Keratinocyte (primary cell): ENCODE measurements around the gene SMURF2. TPM values are rescaled to one million over a fixed set of nuclear protein-coding genes. Genes with fewer than 3 reads are reported as not detected.

ENCODE experiments used
- DNase-seq: peaks from one replicate; pipeline ENCODE4 v3.0.0-alpha.2; 2011; ENCODE audit warnings: low read depth, missing footprints, low spot score
- FAIRE-seq: peaks from 2 replicates; lab custom pipeline; 2011; peaks lifted over from hg19 to GRCh38; lab: Jason Lieb, UNC
- H2AFZ ChIP-seq: 2 replicates; pipeline ENCODE4 v1.6.0; 2012; ENCODE audit warnings: low read length, control low read depth, inconsistent platforms; ENCODE audit not compliant: control insufficient read depth
- H3K27ac ChIP-seq: 2 replicates; pipeline ENCODE4 v1.5.1; 2011; ENCODE audit warnings: low read length; ENCODE audit not compliant: control insufficient read depth, insufficient read depth
- H3K27me3 ChIP-seq: 3 replicates; pipeline ENCODE4 v1.6.0; 2011; ENCODE audit warnings: low read length; ENCODE audit not compliant: control insufficient read depth, insufficient read depth; ENCODE audit errors: extremely low read depth
- H3K36me3 ChIP-seq, 2 experiments: 2 replicates in 1 of 2; 3 replicates in 1 of 2; pipeline ENCODE4 v1.5.1; 2011; ENCODE audit warnings: low read length in 2 of 2, mild to moderate bottlenecking in 1 of 2; ENCODE audit not compliant: control insufficient read depth in 2 of 2, insufficient read depth in 2 of 2; ENCODE audit errors: extremely low read depth in 1 of 2
- H3K4me1 ChIP-seq: 3 replicates; pipeline ENCODE4 v1.5.1; 2011; ENCODE audit warnings: low read length; ENCODE audit not compliant: control insufficient read depth, insufficient read depth; ENCODE audit errors: extremely low read depth
- H3K4me2 ChIP-seq: 3 replicates; pipeline ENCODE4 v1.6.0; 2011; ENCODE audit warnings: low read depth, low read length; ENCODE audit not compliant: control insufficient read depth, insufficient read depth; ENCODE audit errors: extremely low read depth
- H3K4me3 ChIP-seq, 3 experiments: fragments of 200-600 bp in 1 of 3; sonication (generic) in 1 of 3; 2 replicates in 2 of 3; 3 replicates in 1 of 3; pipeline ENCODE4 v1.5.1; 2011 to 2016; ENCODE audit warnings: low read length in 3 of 3, mild to moderate bottlenecking in 3 of 3, control low read depth in 2 of 3, inconsistent platforms in 1 of 3, low read depth in 1 of 3, mixed read lengths in 1 of 3, mixed run types in 1 of 3, moderate library complexity in 1 of 3; ENCODE audit not compliant: control insufficient read depth in 2 of 3, insufficient read depth in 2 of 3; ENCODE audit errors: extremely low read depth in 1 of 3
- H3K79me2 ChIP-seq: 2 replicates; pipeline ENCODE4 v1.6.0; 2012; ENCODE audit warnings: low read length; ENCODE audit not compliant: control insufficient read depth, insufficient read depth
- H3K9ac ChIP-seq: 3 replicates; pipeline ENCODE4 v1.6.0; 2011; ENCODE audit warnings: low read length; ENCODE audit not compliant: control insufficient read depth, insufficient read depth; ENCODE audit errors: extremely low read depth
- H3K9me1 ChIP-seq: 3 replicates; pipeline ENCODE4 v1.6.0; 2011; ENCODE audit warnings: low read length; ENCODE audit not compliant: control insufficient read depth, insufficient read depth; ENCODE audit errors: extremely low read depth
- H3K9me3 ChIP-seq: 2 replicates; pipeline ENCODE4 v1.5.1; 2012; ENCODE audit warnings: low read depth, low read length; ENCODE audit not compliant: control insufficient read depth
- H4K20me1 ChIP-seq: 3 replicates; pipeline ENCODE4 v1.6.0; 2011; ENCODE audit warnings: low read length; ENCODE audit not compliant: control insufficient read depth, insufficient read depth; ENCODE audit errors: extremely low read depth
- EZH2 ChIP-seq: IDR thresholded peaks from one replicate; pipeline ENCODE4 v1.6.1; 2012; ENCODE audit warnings: inconsistent platforms, mild to moderate bottlenecking, low read length, moderate library complexity
- dilution Hi-C: fragments of 300-500 bp; cut with MboI; formaldehyde crosslinking; loops from one replicate; pipeline ENCODE4 v1.7.0; 2020; ENCODE audit warnings: low sequenced_read_pairs; ENCODE audit not compliant: extremely low pct_ligation_motif_present
- polyA plus RNA-seq, 5 experiments: library from polyadenylated mRNA; depleted of rRNA in 3 of 5; stranded (reverse) in 3 of 5; stranded (forward) in 1 of 5; unstranded in 1 of 5; fragments of >200 nt; gene quantifications; 1 replicate in 1 of 5; 2 replicates in 3 of 5; 3 replicates in 1 of 5; pipeline versions ENCODE4 v1.2.1 to v1.2.3, GENCODE V29; 2011 to 2012; ENCODE audit warnings: missing spikeins in 2 of 5, low read depth in 1 of 5, low replicate concordance in 1 of 5
- TF ChIP-seq, protein P1 (sequence below), 3 experiments: IDR thresholded peaks in 1 of 3; conservative IDR thresholded peaks in 1 of 3; optimal IDR thresholded peaks in 1 of 3; 2 replicates in 2 of 3; 3 replicates in 1 of 3; pipeline versions ENCODE3 to v1.5.1; 2011; ENCODE audit warnings: low read length in 3 of 3, mild to moderate bottlenecking in 3 of 3, moderate library complexity in 2 of 3, control low read depth in 1 of 3, inconsistent platforms in 1 of 3; ENCODE audit not compliant: insufficient read depth in 2 of 3; ENCODE audit errors: extremely low read depth in 1 of 3

Gene SMURF2
- polyA plus RNA-seq, 1 donor (not counting 4 experiments of a cell fraction or from before 2014, with no cell fraction given): 128 TPM

DNA sequence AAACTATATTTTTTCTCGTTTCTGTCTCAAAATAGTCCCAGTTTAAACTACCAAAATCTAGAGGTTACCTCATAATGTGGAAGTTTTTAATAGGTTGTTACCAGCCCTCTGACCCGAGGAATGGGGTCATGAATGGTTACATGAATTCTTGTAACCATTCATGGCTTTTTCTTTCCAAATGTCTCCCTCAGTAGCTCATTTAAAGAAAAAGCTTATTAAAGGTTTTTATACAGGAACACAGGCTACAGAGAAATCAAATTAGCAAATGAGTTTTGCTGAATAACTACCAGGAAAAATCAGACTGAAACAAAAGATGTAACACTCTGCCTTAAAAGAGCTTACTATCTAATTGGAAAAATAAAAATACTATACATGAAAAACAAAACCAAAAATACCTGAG lies 63.4 kb downstream of the SMURF2 start:
- no peaks in the 10 kb centered on the region for H3K9me1 ChIP-seq
- FAIRE-seq (no peak), DNase-seq (no peak)
- dilution Hi-C loops: no loop called here
- peaks cover 40% of the 10 kb centered on the region for H4K20me1 ChIP-seq
- H3K27me3 ChIP-seq: no peaks in the 10 kb centered on the region
- H3K9ac ChIP-seq: no peak overlapping the region
- H3K36me3 ChIP-seq: peaks cover 6 to 25% of the 10 kb centered on the region in 2 experiments
- TF ChIP-seq, protein P1, sequence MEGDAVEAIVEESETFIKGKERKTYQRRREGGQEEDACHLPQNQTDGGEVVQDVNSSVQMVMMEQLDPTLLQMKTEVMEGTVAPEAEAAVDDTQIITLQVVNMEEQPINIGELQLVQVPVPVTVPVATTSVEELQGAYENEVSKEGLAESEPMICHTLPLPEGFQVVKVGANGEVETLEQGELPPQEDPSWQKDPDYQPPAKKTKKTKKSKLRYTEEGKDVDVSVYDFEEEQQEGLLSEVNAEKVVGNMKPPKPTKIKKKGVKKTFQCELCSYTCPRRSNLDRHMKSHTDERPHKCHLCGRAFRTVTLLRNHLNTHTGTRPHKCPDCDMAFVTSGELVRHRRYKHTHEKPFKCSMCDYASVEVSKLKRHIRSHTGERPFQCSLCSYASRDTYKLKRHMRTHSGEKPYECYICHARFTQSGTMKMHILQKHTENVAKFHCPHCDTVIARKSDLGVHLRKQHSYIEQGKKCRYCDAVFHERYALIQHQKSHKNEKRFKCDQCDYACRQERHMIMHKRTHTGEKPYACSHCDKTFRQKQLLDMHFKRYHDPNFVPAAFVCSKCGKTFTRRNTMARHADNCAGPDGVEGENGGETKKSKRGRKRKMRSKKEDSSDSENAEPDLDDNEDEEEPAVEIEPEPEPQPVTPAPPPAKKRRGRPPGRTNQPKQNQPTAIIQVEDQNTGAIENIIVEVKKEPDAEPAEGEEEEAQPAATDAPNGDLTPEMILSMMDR (optimal IDR thresholded peaks at IDR 0.05 in 1 of 3, IDR thresholded peaks at IDR 0.05 in 1 of 3, conservative IDR thresholded peaks at IDR 0.05 in 1 of 3; ENCODE audit: extremely low read depth in 1 of 3, insufficient read depth in 2 of 3, low read length in 3 of 3): no peak
- no peak for TF ChIP-seq EZH2
- peaks cover 98% of the 10 kb centered on the region for H3K79me2 ChIP-seq
- H3K4me2 ChIP-seq: no peak overlapping the region
- H3K4me1 ChIP-seq: no peaks in the 10 kb centered on the region
- H3K9me3 ChIP-seq: no peaks in the 10 kb centered on the region
- H2AFZ ChIP-seq: no peak overlapping the region
- H3K4me3 ChIP-seq: no peak overlapping the region
- no peak overlapping the region for H3K27ac ChIP-seq

DNA sequence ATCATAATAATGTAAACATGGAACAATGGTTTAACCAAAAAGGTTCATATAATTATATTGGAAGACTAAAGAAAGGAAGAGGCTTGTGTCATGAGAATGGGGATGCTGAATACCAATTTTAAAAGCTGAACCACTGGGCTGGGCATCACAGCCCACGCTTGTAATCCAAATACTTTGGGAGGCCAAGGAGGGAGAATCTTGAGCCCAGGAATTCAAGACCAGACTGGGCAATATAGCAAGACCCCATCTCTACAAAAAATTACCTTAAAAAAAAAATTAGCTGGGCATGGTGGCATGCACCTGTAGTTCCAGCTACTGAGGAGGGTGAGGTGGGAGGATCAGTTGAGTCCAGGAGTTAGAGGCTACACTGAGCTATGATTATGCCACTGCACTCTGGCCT lies 65.1 kb downstream of the SMURF2 start:
- H3K4me1 ChIP-seq: no peaks in the 10 kb centered on the region
- peaks cover 13 to 31% of the 10 kb centered on the region in 2 experiments for H3K36me3 ChIP-seq
- dilution Hi-C loops: no loop called here

More for the DNA sequence above, 65.1 kb downstream of the SMURF2 start:
- Histone ChIP-seq H3K9ac (no peak overlapping the region), H3K4me3 (no peak overlapping the region), H4K20me1 (peaks cover 35% of the 10 kb centered on the region), H3K79me2 (peaks cover 91% of the 10 kb centered on the region), H3K27ac (no peak overlapping the region), H2AFZ (no peak overlapping the region), H3K4me2 (no peak overlapping the region), H3K9me3 (no peaks in the 10 kb centered on the region), H3K27me3 (no peaks in the 10 kb centered on the region), H3K9me1 (no peaks in the 10 kb centered on the region)
- DNase-seq (no peak), FAIRE-seq (no peak)
- TF ChIP-seq, protein P1 (optimal IDR thresholded peaks at IDR 0.05 in 1 of 3, IDR thresholded peaks at IDR 0.05 in 1 of 3, conservative IDR thresholded peaks at IDR 0.05 in 1 of 3; ENCODE audit: extremely low read depth in 1 of 3, insufficient read depth in 2 of 3, low read length in 3 of 3): no peak
- no peak for TF ChIP-seq EZH2
